Uterus (tissue), 4 donors: ENCODE data around the gene WDR43. TPM values are rescaled to one million over a fixed set of nuclear protein-coding genes. Genes with fewer than 3 reads are reported as not detected.

Experiments used
- DNase-seq, 2 donors: peaks; one replicate each; pipeline ENCODE4 v3.0.0-alpha.2; 2019 to 2020
- H3K27ac ChIP-seq, 2 donors: fragments of 200-600 bp; sonication (generic); 1 replicate in 1 of 2; 2 replicates in 1 of 2; pipeline ENCODE4 v1.5.1; 2016 to 2018
- H3K27me3 ChIP-seq, 2 donors: fragments of 200-600 bp; sonication (generic); one replicate each; pipeline ENCODE4 v1.5.1; 2018 to 2019; ENCODE audit warnings: control low read depth in 1 of 2
- H3K36me3 ChIP-seq, 2 donors: fragments of 200-600 bp; sonication (generic); one replicate each; pipeline ENCODE4 v1.5.1; 2019; ENCODE audit warnings: control low read depth in 1 of 2
- H3K4me1 ChIP-seq, 2 donors: fragments of 200-600 bp; sonication (generic); one replicate each; pipeline ENCODE4 v1.5.1; 2018 to 2019; ENCODE audit warnings: control low read depth in 1 of 2
- H3K4me3 ChIP-seq, 2 donors: fragments of 200-600 bp; sonication (generic); 1 replicate in 1 of 2; 2 replicates in 1 of 2; pipeline ENCODE4 v1.5.1; 2018 to 2019; ENCODE audit warnings: mild to moderate bottlenecking in 1 of 2
- H3K9me3 ChIP-seq, 2 donors: fragments of 200-600 bp; sonication (generic); one replicate each; pipeline ENCODE4 v1.5.1; 2019; ENCODE audit warnings: control low read depth in 1 of 2
- POLR2A ChIP-seq, 2 donors: fragments of 450-650 bp; IDR thresholded peaks; one replicate each; pipeline ENCODE4 v1.6.1; 2016; ENCODE audit warnings: antibody characterized with exemption in 2 of 2, mild to moderate bottlenecking in 1 of 2, moderate library complexity in 1 of 2
- intact Hi-C: fragments of 100-400 bp; cut with DNase I; formaldehyde crosslinking; loops from one replicate; pipeline ENCODE4 v1.15.1; 2023; ENCODE audit warnings: low total_unique reads
- total RNA-seq, 4 donors: library from RNA; depleted of rRNA in 3 of 4; stranded (reverse); fragments of >200 nt in 3 of 4; gene quantifications; one replicate each; pipeline versions ENCODE4 v1.1.0 to v1.2.4, GENCODE V29; 2014 to 2023
- TF ChIP-seq, protein P1 (sequence below), 4 experiments: fragments of 200-600 bp in 2 of 4; fragments of 450-650 bp in 2 of 4; sonication (generic) in 2 of 4; IDR thresholded peaks; one replicate each; pipeline ENCODE4 v1.5.1; 2016 to 2019; ENCODE audit warnings: antibody characterized with exemption in 4 of 4, mild to moderate bottlenecking in 2 of 4, moderate library complexity in 1 of 4
- donor health status: DM: yes; HTN: yes; CAD: no.

The WDR43 gene
- total RNA-seq, 4 donors from 2014 or later = 42.9 to 82.2 (median 74.6) TPM

GRCh38 chr2:28902584-28902983 is 8.1 kb downstream of the WDR43 start:
- Histone ChIP-seq H3K9me3 (no peaks in the 10 kb centered on the region), H3K27ac (no peak overlapping the region), H3K36me3 (no peaks in the 10 kb centered on the region), H3K4me1 (peaks cover 0 to 6% of the 10 kb centered on the region in 2 donors), H3K4me3 (no peak overlapping the region), H3K27me3 (no peaks in the 10 kb centered on the region)
- no peak for TF ChIP-seq POLR2A (IDR thresholded peaks at IDR 0.05)
- TF ChIP-seq, protein P1, sequence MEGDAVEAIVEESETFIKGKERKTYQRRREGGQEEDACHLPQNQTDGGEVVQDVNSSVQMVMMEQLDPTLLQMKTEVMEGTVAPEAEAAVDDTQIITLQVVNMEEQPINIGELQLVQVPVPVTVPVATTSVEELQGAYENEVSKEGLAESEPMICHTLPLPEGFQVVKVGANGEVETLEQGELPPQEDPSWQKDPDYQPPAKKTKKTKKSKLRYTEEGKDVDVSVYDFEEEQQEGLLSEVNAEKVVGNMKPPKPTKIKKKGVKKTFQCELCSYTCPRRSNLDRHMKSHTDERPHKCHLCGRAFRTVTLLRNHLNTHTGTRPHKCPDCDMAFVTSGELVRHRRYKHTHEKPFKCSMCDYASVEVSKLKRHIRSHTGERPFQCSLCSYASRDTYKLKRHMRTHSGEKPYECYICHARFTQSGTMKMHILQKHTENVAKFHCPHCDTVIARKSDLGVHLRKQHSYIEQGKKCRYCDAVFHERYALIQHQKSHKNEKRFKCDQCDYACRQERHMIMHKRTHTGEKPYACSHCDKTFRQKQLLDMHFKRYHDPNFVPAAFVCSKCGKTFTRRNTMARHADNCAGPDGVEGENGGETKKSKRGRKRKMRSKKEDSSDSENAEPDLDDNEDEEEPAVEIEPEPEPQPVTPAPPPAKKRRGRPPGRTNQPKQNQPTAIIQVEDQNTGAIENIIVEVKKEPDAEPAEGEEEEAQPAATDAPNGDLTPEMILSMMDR (IDR thresholded peaks at IDR 0.05) = no peak
- intact Hi-C loops = no loop called here
- no peak for DNase-seq

- Histone ChIP-seq H3K4me3 (no peak overlapping the region), H3K27me3 (no peaks in the 10 kb centered on the region), H3K27ac (no peak overlapping the region), H3K9me3 (no peaks in the 10 kb centered on the region), H3K36me3 (no peaks in the 10 kb centered on the region), H3K4me1 (no peaks in the 10 kb centered on the region)
- no peak for TF ChIP-seq POLR2A (IDR thresholded peaks at IDR 0.05)
- TF ChIP-seq, protein P1 (IDR thresholded peaks at IDR 0.05) = no peak
- DNase-seq = no peak
- intact Hi-C loops = no loop called here
Measured at GRCh38 chr2:28904295-28904694, 9.8 kb downstream of the WDR43 start.

DNA sequence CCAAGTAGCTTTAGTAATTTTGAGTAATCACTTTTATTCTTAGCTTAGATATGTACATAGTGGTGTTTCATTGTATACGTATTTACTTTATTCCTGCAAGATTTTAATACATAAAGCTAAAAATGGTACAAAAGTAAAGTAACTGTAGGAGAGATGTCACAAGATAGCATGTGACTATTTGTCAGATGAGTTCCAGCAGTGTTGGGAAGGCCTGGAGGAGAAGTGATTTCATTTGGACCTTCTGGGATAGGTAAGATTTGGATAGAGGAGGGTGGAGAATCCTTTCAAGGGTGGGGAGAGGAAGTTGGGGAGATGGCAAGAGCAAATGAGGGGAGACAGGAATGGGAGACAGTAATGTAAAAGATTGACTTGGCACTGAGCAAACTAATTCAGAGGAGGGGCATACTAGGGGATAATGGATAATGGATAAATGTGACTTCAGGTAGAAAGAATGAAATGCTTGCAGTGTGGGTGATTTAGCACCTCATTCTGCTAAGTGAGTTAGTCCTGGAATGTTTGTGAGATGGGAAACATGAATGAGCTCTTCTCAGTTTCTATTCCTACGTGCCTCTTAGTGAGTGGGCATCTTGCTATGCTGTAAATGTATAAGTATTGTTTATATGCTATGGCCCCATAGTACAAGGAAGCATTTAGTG is 10.5 kb downstream of the WDR43 start:
- intact Hi-C loops = no loop called here
- DNase-seq = no peak
- H3K27ac ChIP-seq = no peak overlapping the region
- H3K4me1 ChIP-seq = no peaks in the 10 kb centered on the region
- no peak overlapping the region for H3K4me3 ChIP-seq
- no peaks in the 10 kb centered on the region for H3K36me3 ChIP-seq
- H3K9me3 ChIP-seq = no peaks in the 10 kb centered on the region
- no peaks in the 10 kb centered on the region for H3K27me3 ChIP-seq
- no peak for TF ChIP-seq POLR2A (IDR thresholded peaks at IDR 0.05)
- TF ChIP-seq, protein P1 (IDR thresholded peaks at IDR 0.05) = no peak

- H3K4me3 ChIP-seq = no peak overlapping the region
- TF ChIP-seq, protein P1 (IDR thresholded peaks at IDR 0.05) = no peak
- TF ChIP-seq POLR2A (IDR thresholded peaks at IDR 0.05) = no peak
- DNase-seq = no peak
- no peak overlapping the region for H3K27ac ChIP-seq
- intact Hi-C loops = no loop called here
- no peaks in the 10 kb centered on the region for H3K4me1 ChIP-seq
- H3K36me3 ChIP-seq = no peaks in the 10 kb centered on the region
- H3K9me3 ChIP-seq = no peaks in the 10 kb centered on the region
- H3K27me3 ChIP-seq = no peaks in the 10 kb centered on the region
Measured at GRCh38 chr2:28905533-28905932, 11.1 kb downstream of the WDR43 start.

DNA sequence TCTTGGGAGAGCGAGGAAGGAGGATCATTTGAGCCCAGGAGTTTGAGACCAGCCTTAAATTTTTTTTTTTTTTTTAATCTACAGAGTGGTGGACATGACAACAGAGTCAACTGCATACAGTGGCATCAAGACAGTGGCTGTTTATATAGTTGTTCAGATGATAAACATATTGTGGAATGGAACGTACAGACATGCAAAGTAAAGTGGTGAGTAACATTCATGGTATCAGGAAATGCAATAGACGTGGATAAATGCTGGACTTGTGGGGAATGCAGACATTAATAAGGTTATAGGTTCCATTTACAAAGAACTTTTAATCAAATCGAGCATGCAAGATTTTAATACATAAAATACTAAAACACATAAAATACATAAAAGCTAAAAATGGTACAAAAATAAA is 11.9 kb downstream of the WDR43 start:
- intact Hi-C loops = no loop called here
- TF ChIP-seq, protein P1 (IDR thresholded peaks at IDR 0.05) = no peak
- no peak for TF ChIP-seq POLR2A (IDR thresholded peaks at IDR 0.05)
- Histone ChIP-seq H3K4me3 (no peak overlapping the region), H3K9me3 (no peaks in the 10 kb centered on the region), H3K4me1 (no peaks in the 10 kb centered on the region), H3K27me3 (no peaks in the 10 kb centered on the region), H3K27ac (no peak overlapping the region), H3K36me3 (no peaks in the 10 kb centered on the region)
- DNase-seq = no peak
